SK-N-MC (cell line): ENCODE measurements around the gene CACFD1.

Experiments
- DNase-seq: peaks from one replicate; pipeline ENCODE4 v3.0.0-alpha.2; 2011; ENCODE audit warnings: low read depth, low spot score
- H3K27ac ChIP-seq: fragments of 200-600 bp; sonication (generic); 2 replicates; pipeline ENCODE4 v1.5.1; 2016; ENCODE audit warnings: mixed run types
- H3K36me3 ChIP-seq: fragments of 200-600 bp; sonication (generic); 2 replicates; pipeline ENCODE4 v1.6.1; 2017; ENCODE audit warnings: antibody characterized with exemption, low read length, mixed read lengths; ENCODE audit not compliant: insufficient read depth
- H3K4me3 ChIP-seq: fragments of 200-600 bp; sonication (generic); 2 replicates; pipeline ENCODE4 v1.5.1; 2016
- H3K9ac ChIP-seq: fragments of 200-600 bp; sonication (generic); 2 replicates; pipeline ENCODE4 v1.8.0; 2017; ENCODE audit warnings: mixed run types, mixed read lengths; ENCODE audit not compliant: insufficient read length
- H3K9me3 ChIP-seq: fragments of 200-600 bp; sonication (generic); 2 replicates; pipeline ENCODE4 v1.6.1; 2017; ENCODE audit warnings: low read depth, mild to moderate bottlenecking, antibody characterized with exemption, low read length, moderate library complexity, mixed read lengths
- EZH2 ChIP-seq: fragments of 200-600 bp; sonication (generic); IDR thresholded peaks from one replicate; pipeline ENCODE4 v1.6.1; 2017; ENCODE audit warnings: antibody characterized with exemption
- FOXP2 ChIP-seq: optimal IDR thresholded peaks from 2 replicates; pipeline ENCODE3; 2011; ENCODE audit warnings: mild to moderate bottlenecking, moderate library complexity; ENCODE audit not compliant: insufficient read depth; ENCODE audit errors: extremely low read length, control extremely low read depth
- POLR2AphosphoS5 ChIP-seq: IDR thresholded peaks from 2 replicates; pipeline ENCODE4 v1.6.1; 2012; ENCODE audit warnings: mild to moderate bottlenecking, low read depth, low read length, borderline replicate concordance

The CACFD1 gene

GRCh38 chr9:133456409-133456808, 3.4 kb upstream of the CACFD1 start:
- no peak for TF ChIP-seq EZH2
- no peak for DNase-seq
- H3K27ac ChIP-seq, result no peak overlapping the region
- no peak overlapping the region for H3K9ac ChIP-seq
- H3K4me3 ChIP-seq, result no peak overlapping the region
- no peaks in the 10 kb centered on the region for H3K9me3 ChIP-seq
- no peaks in the 10 kb centered on the region for H3K36me3 ChIP-seq

- H3K27ac ChIP-seq, result no peak overlapping the region
- no peak overlapping the region for H3K9ac ChIP-seq
- H3K9me3 ChIP-seq, result no peaks in the 10 kb centered on the region
- no peak overlapping the region for H3K4me3 ChIP-seq
- no peak for TF ChIP-seq EZH2
- TF ChIP-seq POLR2AphosphoS5, result no peak
- TF ChIP-seq FOXP2, result no peak
- H3K36me3 ChIP-seq, result no peaks in the 10 kb centered on the region
- no peak for DNase-seq
Observed at GRCh38 chr9:133457233-133457632, 2.5 kb upstream of the CACFD1 start.

- H3K9me3 ChIP-seq, result no peaks in the 10 kb centered on the region
- H3K36me3 ChIP-seq, result no peaks in the 10 kb centered on the region
- H3K4me3 ChIP-seq, result no peak overlapping the region
- no peak for DNase-seq
- TF ChIP-seq FOXP2, result no peak
- TF ChIP-seq EZH2, result no peak
- no peak for TF ChIP-seq POLR2AphosphoS5
- H3K9ac ChIP-seq, result no peak overlapping the region
- no peak overlapping the region for H3K27ac ChIP-seq
Observed at GRCh38 chr9:133457748-133458147, 2.0 kb upstream of the CACFD1 start.

GRCh38 chr9:133458643-133459312, 1.0 kb upstream of the CACFD1 start:
- DNase-seq, result no peak
- Histone ChIP-seq H3K9me3 (no peaks in the 10 kb centered on the region), H3K36me3 (no peaks in the 10 kb centered on the region), H3K27ac (no peak overlapping the region), H3K4me3 (peak overlapping the region; percentile 96), H3K9ac (no peak overlapping the region)
- no peak for TF ChIP-seq EZH2
- no peak for TF ChIP-seq POLR2AphosphoS5
- TF ChIP-seq FOXP2, result no peak

- Histone ChIP-seq H3K9me3 (no peaks in the 10 kb centered on the region), H3K27ac (no peak overlapping the region), H3K36me3 (no peaks in the 10 kb centered on the region), H3K9ac (no peak overlapping the region), H3K4me3 (peak overlapping the region; percentile 96)
- no peak for TF ChIP-seq FOXP2
- TF ChIP-seq EZH2, result no peak
- no peak for TF ChIP-seq POLR2AphosphoS5
- DNase-seq, result no peak
Observed at GRCh38 chr9:133460405-133461175, 812 bp downstream of the CACFD1 start.

- TF ChIP-seq EZH2, result no peak
- TF ChIP-seq FOXP2, result no peak
- TF ChIP-seq POLR2AphosphoS5, result no peak
- H3K27ac ChIP-seq, result no peak overlapping the region
- H3K4me3 ChIP-seq, result no peak overlapping the region
- no peaks in the 10 kb centered on the region for H3K36me3 ChIP-seq
- H3K9ac ChIP-seq, result no peak overlapping the region
- DNase-seq, result no peak
- no peaks in the 10 kb centered on the region for H3K9me3 ChIP-seq
Observed at GRCh38 chr9:133461975-133462374, 2.2 kb downstream of the CACFD1 start.

- Histone ChIP-seq H3K27ac (no peak overlapping the region), H3K9me3 (no peaks in the 10 kb centered on the region), H3K9ac (no peak overlapping the region), H3K36me3 (no peaks in the 10 kb centered on the region), H3K4me3 (no peak overlapping the region)
- no peak for DNase-seq
- TF ChIP-seq FOXP2 (no peak), POLR2AphosphoS5 (no peak), EZH2 (no peak)
Observed at GRCh38 chr9:133463234-133463863, 3.6 kb downstream of the CACFD1 start.

GRCh38 chr9:133463864-133464615, 4.3 kb downstream of the CACFD1 start:
- H3K27ac ChIP-seq, result no peak overlapping the region
- no peak overlapping the region for H3K4me3 ChIP-seq
- TF ChIP-seq POLR2AphosphoS5 (no peak), EZH2 (no peak), FOXP2 (no peak)
- no peaks in the 10 kb centered on the region for H3K9me3 ChIP-seq
- no peak for DNase-seq
- no peak overlapping the region for H3K9ac ChIP-seq
- no peaks in the 10 kb centered on the region for H3K36me3 ChIP-seq
